ENCODE data around the gene SYCE1L. TPM values are rescaled to one million over a fixed set of nuclear protein-coding genes. Genes with fewer than 3 reads are reported as not detected.
A peak's percentile ranks its signal among the peaks of the same experiment; 100 is the strongest.

SYCE1L gene
- total RNA-seq, 4 donors from 2014 or later, result 0.67 to 2.6 (median 1.2) TPM; not detected in 1

- Histone ChIP-seq H3K4me1 (peaks cover 0 to 21% (median 0%) of the 10 kb centered on the region in 3 donors), H3K27me3 (peaks cover 23% of the 10 kb centered on the region), H3K36me3 (no peaks in the 10 kb centered on the region), H3K9me3 (no peaks in the 10 kb centered on the region), H3K27ac (peak overlapping the region in 3 of 4 donors; percentile 75 to 78 (median 76)), H3K4me3 (peak overlapping the region; percentile 50 to 65)
- TF ChIP-seq EP300 (IDR thresholded peaks at IDR 0.05) (no peak), POLR2A (IDR thresholded peaks at IDR 0.05) (no peak), POLR2AphosphoS5 (IDR thresholded peaks at IDR 0.05) (peak; percentile 9)
- peak; percentile 52 for ATAC-seq
- 7 to 8% methylated on average over 5 of the region's 66 CpGs for WGBS, 2 donors (ENCODE audit: low coverage in 1 of 2)
Observed at GRCh38 chr16:77211880-77212740, 12.9 kb downstream of the SYCE1L start.

- peaks cover 0 to 21% (median 0%) of the 10 kb centered on the region in 3 donors for H3K4me1 ChIP-seq
- peaks cover 27% of the 10 kb centered on the region for H3K27me3 ChIP-seq
- TF ChIP-seq POLR2A (IDR thresholded peaks at IDR 0.05) (no peak), EP300 (IDR thresholded peaks at IDR 0.05) (no peak), POLR2AphosphoS5 (IDR thresholded peaks at IDR 0.05) (no peak), CTCF (IDR thresholded peaks at IDR 0.05) (no peak)
- H3K4me3 ChIP-seq, result peak overlapping the region; percentile 50 to 65
- no peaks in the 10 kb centered on the region for H3K36me3 ChIP-seq
- peak; percentile 88 for ATAC-seq
- peak overlapping the region in 3 of 4 donors; percentile 75 to 78 (median 76) for H3K27ac ChIP-seq
- WGBS, 2 donors (ENCODE audit: low coverage in 1 of 2), result 1 to 10% methylated on average over 4 to 18 of the region's 62 CpGs
- H3K9me3 ChIP-seq, result no peaks in the 10 kb centered on the region
Observed at GRCh38 chr16:77212741-77213541, 13.7 kb downstream of the SYCE1L start.

- 83% methylated on average over 12 of the region's 15 CpGs; no CpG with 5 or more reads in 1 of the 2 donors for WGBS, 2 donors (ENCODE audit: low coverage in 1 of 2)
- H3K9me3 ChIP-seq, result no peaks in the 10 kb centered on the region
- no peak for ATAC-seq
Observed at GRCh38 chr16:77213542-77214106, 14.4 kb downstream of the SYCE1L start.

GRCh38 chr16:77214411-77215138, 15.4 kb downstream of the SYCE1L start:
- TF ChIP-seq POLR2A (IDR thresholded peaks at IDR 0.05), result no peak
- TF ChIP-seq EP300 (IDR thresholded peaks at IDR 0.05), result no peak
- no peak for TF ChIP-seq CTCF (IDR thresholded peaks at IDR 0.05)
- TF ChIP-seq POLR2AphosphoS5 (IDR thresholded peaks at IDR 0.05), result no peak
- 88% methylated on average over 3 of the region's 12 CpGs; no CpG with 5 or more reads in 1 of the 2 donors for WGBS, 2 donors (ENCODE audit: low coverage in 1 of 2)
- Histone ChIP-seq H3K36me3 (no peaks in the 10 kb centered on the region), H3K27me3 (peaks cover 27% of the 10 kb centered on the region), H3K4me3 (no peak overlapping the region), H3K4me1 (peaks cover 0 to 21% (median 0%) of the 10 kb centered on the region in 3 donors), H3K27ac (no peak overlapping the region), H3K9me3 (no peaks in the 10 kb centered on the region)
- no peak for ATAC-seq

More at GRCh38 chr16:77213542-77214106, 14.4 kb downstream of the SYCE1L start:
- Histone ChIP-seq H3K27ac (no peak overlapping the region), H3K4me3 (no peak overlapping the region), H3K36me3 (no peaks in the 10 kb centered on the region), H3K4me1 (peaks cover 0 to 21% (median 0%) of the 10 kb centered on the region in 3 donors), H3K27me3 (peaks cover 27% of the 10 kb centered on the region)
- TF ChIP-seq POLR2AphosphoS5 (IDR thresholded peaks at IDR 0.05) (no peak), EP300 (IDR thresholded peaks at IDR 0.05) (no peak), CTCF (IDR thresholded peaks at IDR 0.05) (no peak), POLR2A (IDR thresholded peaks at IDR 0.05) (no peak)

All from gastroesophageal sphincter (tissue), 4 donors.